Measurements from ENCODE around the gene PDE7B. TPM values are rescaled to one million over a fixed set of nuclear protein-coding genes. Genes with fewer than 3 reads are reported as not detected.

The PDE7B gene
- total and polyA plus RNA-seq, 2 of the 8 experiments (the other 6 are each of a cell fraction or from before 2014, with no cell fraction given), result not detected

DNA sequence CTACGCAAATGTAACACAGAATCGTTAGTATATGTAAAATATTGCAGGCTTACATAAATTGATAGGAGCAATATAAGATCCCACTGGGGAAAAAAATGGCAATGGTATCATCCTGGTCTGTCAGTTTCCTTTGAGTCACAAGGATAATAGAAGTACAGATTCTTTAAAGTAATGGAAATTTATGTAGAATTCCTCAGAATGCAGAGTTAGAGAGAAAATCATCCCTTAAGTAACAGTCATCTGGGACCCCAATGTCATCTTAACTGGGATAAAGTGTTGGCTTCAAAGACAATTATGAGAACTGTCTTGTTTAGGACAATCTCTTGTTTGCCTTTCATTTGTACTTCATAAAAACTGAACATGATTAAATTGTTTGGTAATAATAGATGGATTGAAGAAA, 34.5 kb upstream of the PDE7B start:
- no peak overlapping the region for H2BK120ac ChIP-seq (replicated peaks; ENCODE audit: low read depth, low read length)
- no peak overlapping the region for H2AK5ac ChIP-seq (ENCODE audit: low read depth, low read length)
- H3K56ac ChIP-seq (replicated peaks; ENCODE audit: insufficient read length, low read depth, low read length), result no peak overlapping the region
- no peak overlapping the region for H2BK12ac ChIP-seq (ENCODE audit: low read depth, low read length)
- H3K36me3 ChIP-seq (ENCODE audit: control insufficient read depth in 2 of 4, insufficient read depth in 4 of 4, low read length in 3 of 4), result no peaks in the 10 kb centered on the region
- no peak overlapping the region for H3K18ac ChIP-seq (ENCODE audit: extremely low read depth, low read length)
- no peaks in the 10 kb centered on the region for H3K79me1 ChIP-seq (ENCODE audit: low read depth, low read length)
- H4K91ac ChIP-seq (replicated peaks; ENCODE audit: insufficient read length, low read length), result no peak overlapping the region
- H3K4ac ChIP-seq (replicated peaks; ENCODE audit: insufficient read length, low read depth, low read length), result no peak overlapping the region
- FAIRE-seq (no peak), DNase-seq (ENCODE audit: low read depth in 1 of 2, low spot score in 2 of 2) (no peak)
- no peaks in the 10 kb centered on the region for H3K79me2 ChIP-seq (ENCODE audit: control insufficient read depth in 1 of 2, insufficient read depth in 2 of 2, low read length in 2 of 2)
- WGBS, 2 experiments (ENCODE audit: extremely low coverage in 1 of 2, insufficient coverage in 1 of 2, insufficient read length in 1 of 2, insufficient replicate concordance in 2 of 2, low coverage in 1 of 2, low lambda C conversion rate in 2 of 2, missing lambda C conversion rate in 1 of 2), result 98% methylated on average over 2 of the region's 2 CpGs; no CpG with 5 or more reads in 1 of the 2 experiments
- H4K5ac ChIP-seq (ENCODE audit: insufficient read length, low read depth, low read length), result no peak overlapping the region
- H3K14ac ChIP-seq (ENCODE audit: insufficient read length), result no peak overlapping the region
- H3K23me2 ChIP-seq (ENCODE audit: low read depth, low read length), result no peaks in the 10 kb centered on the region
- no peak overlapping the region for H3K4me3 ChIP-seq (ENCODE audit: extremely low read depth in 1 of 4, insufficient read depth in 2 of 4, low read depth in 3 of 4, low read length in 4 of 4)
- POLR2A ChIA-PET (ENCODE audit: partially characterized antibody), result no interaction called here
- H3K9me3 ChIP-seq (ENCODE audit: insufficient read depth in 2 of 2, low read depth in 1 of 2, low read length in 1 of 2), result no peaks in the 10 kb centered on the region
- H3K4me2 ChIP-seq (ENCODE audit: insufficient read depth in 1 of 2, low read depth in 2 of 2, low read length in 2 of 2), result no peak overlapping the region
- H3K27me3 ChIP-seq (replicated peaks in 1 of 4; ENCODE audit: control insufficient read depth in 3 of 4, extremely low read depth in 1 of 4, insufficient read depth in 3 of 4, low read length in 3 of 4), result no peaks in the 10 kb centered on the region
- CTCF ChIA-PET (ENCODE audit: partially characterized antibody), result interaction anchor here (1.0 kb wide), 1 partner anchor 15 kb away, joined by 3 read pairs; no protein-coding TSS in a partner anchor
- H2BK5ac ChIP-seq (ENCODE audit: low read depth, low read length), result no peak overlapping the region
- H4K8ac ChIP-seq (ENCODE audit: extremely low read depth, insufficient read depth, low read length), result no peak overlapping the region
- H3K23ac ChIP-seq (ENCODE audit: insufficient read length), result no peak overlapping the region
- no peaks in the 10 kb centered on the region for H4K20me1 ChIP-seq (replicated peaks in 1 of 2; ENCODE audit: control insufficient read depth in 1 of 2, insufficient read depth in 2 of 2, low read length in 2 of 2)
- H2BK15ac ChIP-seq (ENCODE audit: low read length), result no peak overlapping the region
- H2AFZ ChIP-seq (ENCODE audit: low read length), result no peak overlapping the region
- H3K27ac ChIP-seq (ENCODE audit: low read depth, low read length), result no peak overlapping the region
- no peak overlapping the region for H3K9ac ChIP-seq (replicated peaks in 1 of 4; ENCODE audit: extremely low read depth in 1 of 4, low read depth in 3 of 4, low read length in 3 of 4)
- H3K4me1 ChIP-seq (replicated peaks in 1 of 4; ENCODE audit: control insufficient read depth in 3 of 4, insufficient read depth in 4 of 4, low read length in 3 of 4), result peaks cover 0 to 12% (median 3%) of the 10 kb centered on the region in 4 experiments; a peak in 4 of 7 replicates
- H2BK20ac ChIP-seq (ENCODE audit: low read length), result no peak overlapping the region
- TF ChIP-seq SIRT6 (IDR thresholded peaks at IDR 0.05; ENCODE audit: low read length) (no peak), TEAD4 (IDR thresholded peaks at IDR 0.05; ENCODE audit: low read depth, low read length) (no peak), ASH2L (IDR thresholded peaks at IDR 0.05; ENCODE audit: low read length) (no peak), KDM5A (IDR thresholded peaks at IDR 0.05; ENCODE audit: low read length) (no peak), YY1 (IDR thresholded peaks at IDR 0.05; ENCODE audit: low read depth, low read length) (no peak), RXRA (IDR thresholded peaks at IDR 0.05; ENCODE audit: insufficient read depth, low read depth, low read length) (no peak), RNF2 (IDR thresholded peaks at IDR 0.05; ENCODE audit: borderline replicate concordance, low read depth, low read length, missing control alignments, poor library complexity, severe bottlenecking) (no peak), CBX5 (IDR thresholded peaks at IDR 0.05; ENCODE audit: low read depth, low read length) (no peak), TAF7 (optimal IDR thresholded peaks at IDR 0.05; ENCODE audit: borderline replicate concordance, low read depth, low read length) (no peak), BACH1 (IDR thresholded peaks at IDR 0.05; ENCODE audit: low read length) (no peak), CREB1 (IDR thresholded peaks at IDR 0.05) (no peak), ZNF274 (IDR thresholded peaks at IDR 0.05; ENCODE audit: borderline replicate concordance, extremely low read depth, low read length) (no peak), SIX5 (IDR thresholded peaks at IDR 0.05; ENCODE audit: low read depth, low read length) (no peak), SAP30 (IDR thresholded peaks at IDR 0.05; ENCODE audit: insufficient read depth, insufficient replicate concordance, low read length) (no peak), SRF (IDR thresholded peaks at IDR 0.05; ENCODE audit: low read depth, low read length) (no peak), RFX5 (IDR thresholded peaks at IDR 0.05; ENCODE audit: borderline replicate concordance, low read depth, low read length) (no peak)

All from H1 (cell line).